Fibroblast of skin of scalp (primary cell): ENCODE results near the gene EXOC6B.

Experiments
- DNase-seq: peaks from one replicate; pipeline ENCODE4 v3.0.0-alpha.2; 2013

The EXOC6B gene

DNA sequence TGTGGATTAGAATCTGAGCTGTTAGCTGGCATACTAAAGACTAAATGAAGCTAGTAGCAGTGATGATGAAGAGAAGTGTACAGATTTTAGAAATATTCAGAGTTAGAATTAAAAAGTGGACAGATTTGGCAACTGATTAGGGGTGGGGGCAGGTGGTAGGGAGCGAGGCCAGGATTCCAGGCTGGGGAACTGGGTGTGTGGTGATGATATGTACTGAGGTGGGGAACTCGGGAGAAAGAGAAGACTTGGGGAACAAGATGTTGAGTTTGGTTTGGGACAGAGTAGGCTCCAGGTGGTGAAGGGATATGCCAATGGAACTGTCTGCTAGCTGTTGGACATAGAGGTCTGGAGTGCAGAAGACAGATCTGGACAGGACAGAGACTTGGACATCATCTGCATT lies 669.0 kb downstream of the EXOC6B start:
- no peak for DNase-seq

GRCh38 chr2:72155737-72156136 lies 670.1 kb downstream of the EXOC6B start:
- DNase-seq, result no peak

GRCh38 chr2:72155151-72155550 lies 670.7 kb downstream of the EXOC6B start:
- DNase-seq, result no peak

DNA sequence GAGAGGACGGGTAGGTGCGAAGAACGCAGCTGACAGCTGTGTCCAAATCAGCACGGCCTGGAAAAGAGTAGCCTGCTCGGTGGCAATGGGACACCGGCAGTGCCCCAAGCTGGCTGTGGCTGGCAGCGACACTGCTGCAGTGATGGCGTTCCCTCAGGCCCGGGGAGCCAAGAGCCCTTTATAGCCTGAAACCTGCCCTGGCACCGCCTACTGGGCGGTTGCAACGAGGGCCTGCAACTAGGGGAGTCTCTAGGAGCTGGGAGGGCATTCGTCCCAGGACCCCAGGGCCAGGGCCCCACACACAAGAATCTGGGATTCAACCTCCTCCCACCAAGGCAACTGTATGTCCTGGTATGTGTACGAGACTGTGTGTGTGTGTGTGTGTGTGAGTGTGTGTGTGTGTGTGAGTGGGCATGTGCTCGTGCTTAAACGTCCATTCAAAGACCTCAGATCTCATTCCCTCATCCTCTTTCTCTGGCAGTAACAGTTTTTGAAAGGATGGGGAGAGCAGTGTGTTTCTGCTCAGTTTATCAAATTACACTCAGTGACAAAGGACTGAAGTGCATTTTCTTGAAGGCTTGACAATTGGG lies 671.4 kb downstream of the EXOC6B start:
- DNase-seq, result no peak

DNA sequence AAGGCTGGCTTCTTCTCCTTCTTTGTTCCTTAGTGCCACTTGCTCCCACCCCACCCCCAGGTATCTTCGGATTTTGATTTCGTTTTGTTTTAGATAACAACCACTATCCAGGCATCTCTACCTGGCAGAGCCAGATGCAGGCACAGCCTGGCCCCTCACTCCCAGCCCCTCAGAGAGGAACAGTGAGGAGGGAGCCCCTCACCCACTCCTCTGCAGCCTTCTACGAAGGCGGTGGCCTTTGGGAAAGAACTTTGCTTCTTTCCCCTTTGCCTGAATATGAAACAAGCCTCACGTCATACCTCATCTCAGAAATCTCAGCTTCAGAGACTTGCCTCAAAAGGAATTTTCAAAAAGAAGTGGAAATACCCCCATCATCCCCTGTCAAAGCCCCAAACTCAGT lies 671.9 kb downstream of the EXOC6B start:
- DNase-seq, result no peak

DNA sequence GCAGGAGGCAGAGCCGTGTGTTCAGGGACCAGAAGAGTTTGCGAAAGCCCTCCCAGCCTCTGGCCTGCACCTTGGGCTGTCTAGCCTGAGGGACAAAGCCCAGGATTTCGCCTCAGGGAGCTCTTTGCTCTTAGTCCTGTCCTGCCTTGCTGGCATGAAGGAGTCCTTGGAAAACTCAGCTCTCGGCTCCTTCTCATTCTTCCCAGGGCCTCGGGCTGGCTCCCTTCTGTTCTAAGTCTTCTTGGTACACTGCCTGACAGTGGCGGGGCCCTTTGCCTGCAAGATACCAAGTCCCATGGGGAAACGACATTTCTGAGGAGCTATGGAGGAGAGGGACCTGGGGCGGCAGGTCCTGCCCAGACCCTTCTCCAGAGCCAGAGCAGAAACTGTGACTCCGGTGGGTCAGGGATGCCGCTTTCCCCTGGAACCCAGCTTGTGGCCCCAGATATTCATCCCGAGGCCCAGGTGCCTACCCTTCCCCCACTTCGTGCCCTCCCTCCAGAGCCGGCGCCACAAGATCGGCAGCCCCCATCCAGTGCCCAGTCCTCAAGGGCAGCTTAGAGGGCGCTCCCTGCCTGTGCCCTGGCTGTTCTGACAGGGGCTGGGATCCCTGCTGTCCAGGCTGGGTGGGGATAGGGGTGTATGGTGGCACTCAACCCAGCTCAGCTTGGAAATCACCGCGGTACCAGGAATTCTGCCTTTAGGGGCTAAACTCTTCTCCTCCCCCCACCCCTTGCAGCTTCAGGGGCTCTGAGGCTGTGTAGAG lies 672.6 kb downstream of the EXOC6B start:
- no peak for DNase-seq

GRCh38 chr2:72150861-72151356 lies 674.9 kb downstream of the EXOC6B start:
- DNase-seq, result no peak

- DNase-seq, result peak; percentile 76
Measured at GRCh38 chr2:72150157-72150860, 675.5 kb downstream of the EXOC6B start.

DNA sequence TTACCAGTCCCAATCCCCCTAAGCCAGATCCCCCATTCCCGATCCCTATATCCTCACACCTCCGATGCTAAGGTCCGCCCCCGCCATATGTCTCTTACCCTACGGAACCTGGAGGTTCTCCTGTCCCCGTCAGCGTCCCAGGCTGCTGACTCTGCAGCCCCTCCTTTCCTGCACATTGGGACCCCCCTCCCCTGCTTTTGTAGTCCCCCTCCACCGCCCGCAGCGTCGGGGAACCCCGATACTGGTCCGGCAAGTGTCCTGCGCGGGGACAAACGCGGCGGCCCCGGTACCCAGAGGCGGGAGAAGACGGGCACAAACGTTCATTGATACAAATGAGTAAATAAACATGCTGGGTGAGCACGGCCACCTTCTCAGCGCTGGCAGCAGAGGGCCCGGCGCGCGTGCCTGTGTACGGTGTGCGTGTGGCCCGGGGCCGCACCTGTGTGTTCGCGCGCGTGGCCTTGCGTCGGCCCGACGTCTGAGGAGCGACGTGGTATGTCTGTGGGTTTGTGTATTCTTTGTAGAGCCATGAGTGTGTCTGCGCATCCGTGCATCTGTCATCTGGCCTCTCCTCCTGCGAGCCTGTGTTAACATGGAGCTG lies 676.2 kb downstream of the EXOC6B start:
- DNase-seq, result no peak

DNA sequence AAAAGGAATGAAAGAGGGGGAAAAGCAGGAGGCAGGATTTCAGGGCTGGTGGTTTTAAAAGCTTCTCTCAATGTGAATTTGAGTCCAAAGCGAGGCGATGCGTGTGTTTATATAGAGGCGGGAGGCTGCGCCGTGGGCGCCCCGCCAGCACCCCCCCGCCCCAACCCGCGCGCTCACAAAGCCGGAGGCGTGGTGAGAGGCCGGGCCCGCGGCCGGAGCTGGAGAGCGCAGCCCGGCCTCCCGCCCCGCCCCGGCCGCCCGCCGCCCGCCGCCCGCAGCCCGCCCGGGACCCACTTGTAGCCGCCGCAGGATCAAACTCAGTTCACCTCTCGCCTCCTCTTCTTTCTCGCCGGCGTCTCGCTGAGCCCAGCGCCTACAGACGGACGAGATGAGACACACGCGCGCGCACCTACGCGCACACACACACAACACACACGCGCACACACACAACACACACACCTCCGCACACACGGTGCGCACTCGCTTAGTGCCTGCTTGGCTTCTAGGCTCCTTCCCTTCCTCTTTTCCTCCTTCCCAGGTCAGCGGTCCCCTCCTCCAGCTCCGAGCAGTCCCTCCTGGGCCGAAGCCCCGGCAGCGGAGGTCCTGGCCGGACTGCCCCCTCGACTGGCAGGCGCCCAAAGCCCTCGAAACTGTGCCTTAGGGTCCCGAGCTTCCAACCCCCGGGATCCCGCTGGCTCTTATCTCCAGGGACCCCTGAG lies 676.8 kb downstream of the EXOC6B start:
- peak; percentile 39 for DNase-seq

- DNase-seq, result no peak
Measured at GRCh38 chr2:72148003-72148836, 677.6 kb downstream of the EXOC6B start.

GRCh38 chr2:72147303-72147971 lies 678.4 kb downstream of the EXOC6B start, which contains the start of gene CYP26B1:
TSS of gene CYP26B1 (minus strand) at chr2:72147862. CDS start at chr2:72147834, 28 bp downstream.
- DNase-seq, result no peak

GRCh38 chr2:72146347-72147302 lies 679.2 kb downstream of the EXOC6B start:
- DNase-seq, result no peak

DNA sequence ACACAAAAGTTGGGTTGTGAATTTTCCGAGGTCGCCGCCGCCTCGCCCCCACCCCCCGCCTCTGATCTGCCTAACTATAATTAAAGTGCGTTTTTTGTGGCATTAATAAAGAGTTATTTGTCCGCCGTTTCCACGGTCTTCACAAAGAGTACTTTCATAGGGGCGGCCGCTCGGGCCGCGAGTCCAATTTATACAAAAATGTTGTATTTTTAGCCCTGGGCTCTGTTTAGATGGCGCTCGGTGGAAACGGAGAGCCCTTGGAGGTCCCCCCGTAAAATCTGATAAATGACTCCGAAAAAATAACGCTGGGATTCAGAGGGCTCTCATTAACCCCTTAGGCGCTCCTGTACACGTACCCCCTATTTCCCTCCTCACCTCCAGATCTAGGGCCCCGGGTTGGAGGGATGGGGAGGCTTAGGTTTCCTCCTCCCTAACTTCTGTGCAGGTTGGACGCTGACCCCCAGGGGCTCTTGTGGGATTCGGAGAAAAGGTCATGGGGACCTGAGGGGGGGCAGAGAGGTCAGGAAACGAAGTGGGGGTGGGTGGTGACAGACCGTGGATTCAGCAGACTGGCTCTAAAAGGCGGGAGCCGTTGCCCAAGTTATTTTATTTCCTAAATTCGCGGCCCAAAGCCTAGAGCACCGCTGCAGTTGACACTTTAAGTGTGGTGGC lies 680.0 kb downstream of the EXOC6B start:
- DNase-seq, result no peak

- no peak for DNase-seq
Measured at GRCh38 chr2:72145289-72145657, 680.6 kb downstream of the EXOC6B start.

DNA sequence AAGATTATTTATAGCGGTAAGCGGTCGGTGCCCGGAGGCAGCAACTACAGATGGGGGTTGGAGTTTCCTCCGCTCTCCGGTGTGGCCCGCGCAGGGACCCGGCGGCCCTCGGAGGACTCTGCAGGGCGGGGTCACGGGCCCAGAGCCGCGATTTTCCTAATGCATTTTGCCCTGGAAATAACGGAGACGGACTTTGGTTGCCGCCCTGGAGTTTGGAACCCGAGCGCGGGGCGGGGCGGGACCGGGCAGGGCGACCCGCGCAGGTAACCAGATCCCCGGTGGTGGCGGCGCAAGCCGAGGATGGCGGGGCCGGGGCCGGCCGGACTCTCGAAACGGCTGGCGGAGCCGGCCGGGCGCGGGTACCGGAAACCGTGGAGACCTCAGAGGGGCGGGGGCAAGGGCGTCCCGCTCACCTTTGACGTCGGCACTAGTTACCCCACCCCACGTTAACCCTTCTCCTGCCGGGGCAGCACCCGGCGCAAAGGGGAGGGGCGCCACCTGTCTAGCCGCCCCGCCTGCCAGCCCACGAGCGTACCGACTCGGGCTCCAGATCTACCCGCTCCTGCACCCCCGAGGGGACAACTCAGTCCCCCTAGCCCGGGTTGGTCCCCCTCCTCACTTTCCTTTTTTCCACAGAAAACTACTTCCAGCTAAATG lies 681.1 kb downstream of the EXOC6B start:
- no peak for DNase-seq

GRCh38 chr2:72144274-72144631 lies 681.6 kb downstream of the EXOC6B start:
- no peak for DNase-seq

- no peak for DNase-seq
Measured at GRCh38 chr2:72143441-72144273, 682.2 kb downstream of the EXOC6B start.
